Neural cell (in vitro differentiated cells): Measurements from ENCODE around the gene STPG4. TPM values are rescaled to one million over a fixed set of nuclear protein-coding genes. Genes with fewer than 3 reads are reported as not detected.

ENCODE experiments used
- H2AFZ ChIP-seq: fragments of 200-600, 300-800 bp; sonication (generic), shearing (Covaris generic); 2 replicates; pipeline ENCODE4 v1.6.0; 2014; ENCODE audit warnings: low read depth, mild to moderate bottlenecking, antibody characterized with exemption, low read length, moderate library complexity
- H3F3A ChIP-seq: fragments of 200-600 bp; shearing (Covaris generic); 2 replicates; pipeline ENCODE4 v1.6.1; 2016; ENCODE audit warnings: mild to moderate bottlenecking, moderate library complexity, mixed read lengths, antibody characterized with exemption, low read length; ENCODE audit not compliant: insufficient read depth, poor library complexity, severe bottlenecking
- H3K27ac ChIP-seq: fragments of 200-600, 300-800 bp; sonication (generic), shearing (Covaris generic); 2 replicates; pipeline ENCODE4 v1.5.1; 2014; ENCODE audit warnings: mild to moderate bottlenecking, low read length, moderate library complexity
- H3K27me3 ChIP-seq: fragments of 300-800, 200-600 bp; sonication (generic), shearing (Covaris generic); 2 replicates; pipeline ENCODE4 v1.6.0; 2014; ENCODE audit warnings: mild to moderate bottlenecking, low read depth, low read length, moderate library complexity; ENCODE audit not compliant: insufficient read depth
- H3K36me3 ChIP-seq: fragments of 300-800, 200-600 bp; sonication (generic), shearing (Covaris generic); 2 replicates; pipeline ENCODE4 v1.5.1; 2014; ENCODE audit warnings: mild to moderate bottlenecking, antibody characterized with exemption, low read length, moderate library complexity; ENCODE audit not compliant: insufficient read depth
- H3K4me2 ChIP-seq: fragments of 300-800, 200-600 bp; sonication (generic), shearing (Covaris generic); 2 replicates; pipeline ENCODE4 v1.6.0; 2014; ENCODE audit warnings: mild to moderate bottlenecking, low read length
- H3K4me3 ChIP-seq: fragments of 300-800, 200-600 bp; sonication (generic), shearing (Covaris generic); 2 replicates; pipeline ENCODE4 v1.5.1; 2014; ENCODE audit warnings: mild to moderate bottlenecking, low read length, moderate library complexity
- H3K79me2 ChIP-seq: fragments of 200-600 bp; shearing (Covaris generic); replicated peaks from 2 replicates; pipeline ENCODE4 v1.6.0; 2014; ENCODE audit warnings: mild to moderate bottlenecking, low read length, moderate library complexity; ENCODE audit not compliant: insufficient read depth
- H3K9ac ChIP-seq: fragments of 300-800, 200-600 bp; sonication (generic), shearing (Covaris generic); 2 replicates; pipeline ENCODE4 v1.6.1; 2016; ENCODE audit warnings: mild to moderate bottlenecking, low read length, mixed read lengths
- H3K9me2 ChIP-seq: fragments of 200-600 bp; shearing (Covaris generic); 2 replicates; pipeline ENCODE4 v1.6.1; 2016; ENCODE audit warnings: mild to moderate bottlenecking, low read length, mixed read lengths; ENCODE audit not compliant: insufficient read depth
- H3K9me3 ChIP-seq: fragments of 200-600, 300-800 bp; sonication (generic), shearing (Covaris generic); 2 replicates; pipeline ENCODE4 v1.6.1; 2016; ENCODE audit warnings: mild to moderate bottlenecking, mixed run types, low read length, moderate library complexity, mixed read lengths
- H4K20me1 ChIP-seq: fragments of 200-600 bp; shearing (Covaris generic); 2 replicates; pipeline ENCODE4 v1.6.1; 2016; ENCODE audit warnings: mild to moderate bottlenecking, mixed run types; ENCODE audit not compliant: insufficient read depth
- EP300 ChIP-seq: fragments of 450-650 bp; conservative IDR thresholded peaks from 2 replicates; pipeline ENCODE4 v1.6.1; 2014; ENCODE audit warnings: antibody characterized with exemption, mild to moderate bottlenecking, moderate library complexity; ENCODE audit not compliant: poor library complexity, severe bottlenecking
- EZH2 ChIP-seq: fragments of 200-600, 300-800 bp; shearing (Covaris generic), sonication (generic); IDR thresholded peaks from 2 replicates; pipeline ENCODE4 v1.6.1; 2014; ENCODE audit warnings: antibody characterized with exemption, low read length, borderline replicate concordance, mild to moderate bottlenecking; ENCODE audit not compliant: insufficient read depth, poor library complexity, severe bottlenecking
- MXI1 ChIP-seq: fragments of 450-650 bp; conservative IDR thresholded peaks from 2 replicates; pipeline ENCODE4 v1.6.1; 2014; ENCODE audit warnings: antibody characterized with exemption, mild to moderate bottlenecking; ENCODE audit not compliant: poor library complexity, severe bottlenecking
- POLR2AphosphoS5 ChIP-seq: IDR thresholded peaks from 2 replicates; pipeline ENCODE4 v1.6.1; 2012
- SMC3 ChIP-seq: fragments of 450-650 bp; conservative IDR thresholded peaks from 2 replicates; pipeline ENCODE4 v1.6.1; 2014; ENCODE audit warnings: antibody characterized with exemption, mild to moderate bottlenecking, moderate library complexity; ENCODE audit not compliant: poor library complexity
- TAF1 ChIP-seq: IDR thresholded peaks from 2 replicates; pipeline ENCODE4 v1.6.1; 2012; ENCODE audit warnings: low read depth
- polyA plus RNA-seq: library from polyadenylated mRNA; depleted of rRNA; stranded (reverse); fragments of >200 nt; gene quantifications from 2 replicates; pipeline ENCODE4 v1.2.3, GENCODE V29; 2014
- TF ChIP-seq, protein P1 (sequence below): fragments of 450-650 bp; IDR thresholded peaks from 2 replicates; pipeline ENCODE4 v1.5.1; 2014; ENCODE audit warnings: antibody characterized with exemption, mild to moderate bottlenecking, moderate library complexity; ENCODE audit not compliant: poor library complexity, severe bottlenecking
- TF ChIP-seq, protein P2 (sequence below): IDR thresholded peaks from 2 replicates; pipeline ENCODE4 v1.6.1; 2012; ENCODE audit warnings: borderline replicate concordance

Gene STPG4
- polyA plus RNA-seq, 1 donor from 2014 or later: not detected

DNA sequence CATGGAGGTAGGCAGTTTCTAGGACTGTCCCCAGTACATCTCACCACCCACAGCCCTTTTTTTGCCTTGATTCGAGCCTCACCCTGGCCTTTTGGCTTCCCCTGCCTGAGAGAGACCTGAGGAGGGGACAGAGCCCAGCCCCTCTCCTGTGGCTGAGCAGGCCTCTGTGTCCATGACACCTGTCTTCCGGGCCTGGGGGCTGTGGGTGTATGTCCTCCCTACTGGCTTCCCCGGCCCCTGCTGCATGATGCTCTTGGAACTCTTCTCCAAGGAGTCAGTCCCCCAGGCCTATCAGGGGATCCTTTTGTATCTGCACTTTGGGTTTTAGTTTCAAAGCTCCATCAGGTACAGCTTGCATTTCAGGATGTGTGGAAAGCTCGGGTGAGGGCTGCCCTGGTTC lies 80.4 kb downstream of the STPG4 start:
- Histone ChIP-seq H3K4me3 (no peak overlapping the region), H3K27ac (no peak overlapping the region), H2AFZ (no peak overlapping the region), H3K9ac (no peak overlapping the region), H3K9me2 (no peaks in the 10 kb centered on the region), H3K36me3 (no peaks in the 10 kb centered on the region), H3K4me2 (no peak overlapping the region), H4K20me1 (no peaks in the 10 kb centered on the region), H3K79me2 (no peaks in the 10 kb centered on the region), H3K9me3 (no peaks in the 10 kb centered on the region), H3K27me3 (no peaks in the 10 kb centered on the region), H3F3A (no peaks in the 10 kb centered on the region)
- TF ChIP-seq, protein P1, sequence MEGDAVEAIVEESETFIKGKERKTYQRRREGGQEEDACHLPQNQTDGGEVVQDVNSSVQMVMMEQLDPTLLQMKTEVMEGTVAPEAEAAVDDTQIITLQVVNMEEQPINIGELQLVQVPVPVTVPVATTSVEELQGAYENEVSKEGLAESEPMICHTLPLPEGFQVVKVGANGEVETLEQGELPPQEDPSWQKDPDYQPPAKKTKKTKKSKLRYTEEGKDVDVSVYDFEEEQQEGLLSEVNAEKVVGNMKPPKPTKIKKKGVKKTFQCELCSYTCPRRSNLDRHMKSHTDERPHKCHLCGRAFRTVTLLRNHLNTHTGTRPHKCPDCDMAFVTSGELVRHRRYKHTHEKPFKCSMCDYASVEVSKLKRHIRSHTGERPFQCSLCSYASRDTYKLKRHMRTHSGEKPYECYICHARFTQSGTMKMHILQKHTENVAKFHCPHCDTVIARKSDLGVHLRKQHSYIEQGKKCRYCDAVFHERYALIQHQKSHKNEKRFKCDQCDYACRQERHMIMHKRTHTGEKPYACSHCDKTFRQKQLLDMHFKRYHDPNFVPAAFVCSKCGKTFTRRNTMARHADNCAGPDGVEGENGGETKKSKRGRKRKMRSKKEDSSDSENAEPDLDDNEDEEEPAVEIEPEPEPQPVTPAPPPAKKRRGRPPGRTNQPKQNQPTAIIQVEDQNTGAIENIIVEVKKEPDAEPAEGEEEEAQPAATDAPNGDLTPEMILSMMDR: no peak
- TF ChIP-seq POLR2AphosphoS5 (no peak), TAF1 (no peak), EP300 (no peak), EZH2 (no peak)
- TF ChIP-seq, protein P2, sequence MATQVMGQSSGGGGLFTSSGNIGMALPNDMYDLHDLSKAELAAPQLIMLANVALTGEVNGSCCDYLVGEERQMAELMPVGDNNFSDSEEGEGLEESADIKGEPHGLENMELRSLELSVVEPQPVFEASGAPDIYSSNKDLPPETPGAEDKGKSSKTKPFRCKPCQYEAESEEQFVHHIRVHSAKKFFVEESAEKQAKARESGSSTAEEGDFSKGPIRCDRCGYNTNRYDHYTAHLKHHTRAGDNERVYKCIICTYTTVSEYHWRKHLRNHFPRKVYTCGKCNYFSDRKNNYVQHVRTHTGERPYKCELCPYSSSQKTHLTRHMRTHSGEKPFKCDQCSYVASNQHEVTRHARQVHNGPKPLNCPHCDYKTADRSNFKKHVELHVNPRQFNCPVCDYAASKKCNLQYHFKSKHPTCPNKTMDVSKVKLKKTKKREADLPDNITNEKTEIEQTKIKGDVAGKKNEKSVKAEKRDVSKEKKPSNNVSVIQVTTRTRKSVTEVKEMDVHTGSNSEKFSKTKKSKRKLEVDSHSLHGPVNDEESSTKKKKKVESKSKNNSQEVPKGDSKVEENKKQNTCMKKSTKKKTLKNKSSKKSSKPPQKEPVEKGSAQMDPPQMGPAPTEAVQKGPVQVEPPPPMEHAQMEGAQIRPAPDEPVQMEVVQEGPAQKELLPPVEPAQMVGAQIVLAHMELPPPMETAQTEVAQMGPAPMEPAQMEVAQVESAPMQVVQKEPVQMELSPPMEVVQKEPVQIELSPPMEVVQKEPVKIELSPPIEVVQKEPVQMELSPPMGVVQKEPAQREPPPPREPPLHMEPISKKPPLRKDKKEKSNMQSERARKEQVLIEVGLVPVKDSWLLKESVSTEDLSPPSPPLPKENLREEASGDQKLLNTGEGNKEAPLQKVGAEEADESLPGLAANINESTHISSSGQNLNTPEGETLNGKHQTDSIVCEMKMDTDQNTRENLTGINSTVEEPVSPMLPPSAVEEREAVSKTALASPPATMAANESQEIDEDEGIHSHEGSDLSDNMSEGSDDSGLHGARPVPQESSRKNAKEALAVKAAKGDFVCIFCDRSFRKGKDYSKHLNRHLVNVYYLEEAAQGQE: no peak

DNA sequence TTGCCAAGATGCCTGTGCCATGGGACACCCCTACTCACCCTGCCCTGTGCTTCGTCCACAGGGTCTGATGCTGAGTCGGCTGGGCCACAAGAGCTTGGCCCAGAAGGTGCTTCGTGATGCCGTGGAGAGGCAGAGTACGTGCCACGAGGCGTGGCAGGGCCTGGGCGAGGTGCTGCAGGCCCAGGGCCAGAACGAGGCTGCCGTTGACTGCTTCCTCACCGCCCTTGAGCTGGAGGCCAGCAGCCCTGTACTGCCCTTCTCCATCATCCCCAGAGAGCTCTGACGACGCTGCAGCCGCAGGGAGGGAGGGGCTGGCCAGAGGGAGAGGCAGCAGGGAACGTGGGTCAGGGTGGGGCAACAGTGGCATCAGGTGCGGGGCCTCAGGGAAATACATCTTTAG lies 81.5 kb downstream of the STPG4 start:
- TF ChIP-seq POLR2AphosphoS5 (no peak), TAF1 (no peak), EZH2 (no peak), SMC3 (no peak), MXI1 (no peak)
- TF ChIP-seq, protein P2: no peak
- TF ChIP-seq, protein P1: no peak
- H3K36me3 ChIP-seq: no peaks in the 10 kb centered on the region
- no peak overlapping the region for H3K27ac ChIP-seq
- no peaks in the 10 kb centered on the region for H4K20me1 ChIP-seq
- H3K9me3 ChIP-seq: no peaks in the 10 kb centered on the region
- no peak overlapping the region for H3K4me2 ChIP-seq
- H3K9me2 ChIP-seq: no peaks in the 10 kb centered on the region
- no peaks in the 10 kb centered on the region for H3F3A ChIP-seq
- no peaks in the 10 kb centered on the region for H3K79me2 ChIP-seq
- H3K4me3 ChIP-seq: no peak overlapping the region
- no peak overlapping the region for H2AFZ ChIP-seq
- no peak overlapping the region for H3K9ac ChIP-seq
- no peaks in the 10 kb centered on the region for H3K27me3 ChIP-seq
